Upper lobe of left lung (tissue), 6 donors: ENCODE results near the gene ZNF318. TPM values are rescaled to one million over a fixed set of nuclear protein-coding genes. Genes with fewer than 3 reads are reported as not detected.

Source experiments
- ATAC-seq, 2 donors: fragments of 200-7000 bp; cut with Tn5 transposase; one replicate each; pipeline ENCODE4 v1.9.1; 2022; ENCODE audit warnings: mild to moderate bottlenecking in 2 of 2, moderate library complexity in 2 of 2; ENCODE audit not compliant: low FRiP score in 2 of 2
- DNase-seq, 2 donors: peaks; one replicate each; pipeline ENCODE4 v3.0.0-alpha.2; 2019 to 2020
- H3K27ac ChIP-seq, 4 donors: fragments of 200-600 bp; sonication (generic); one replicate each; pipeline ENCODE4 v1.5.1; 2016 to 2019
- H3K27me3 ChIP-seq, 4 donors: fragments of 200-600 bp; sonication (generic); one replicate each; pipeline ENCODE4 v1.5.1; 2017 to 2019
- H3K36me3 ChIP-seq, 4 donors: fragments of 200-600 bp; sonication (generic); one replicate each; pipeline ENCODE4 v1.5.1; 2016 to 2019
- H3K4me1 ChIP-seq, 4 donors: fragments of 200-600 bp; sonication (generic); one replicate each; pipeline ENCODE4 v1.5.1; 2018 to 2019
- H3K4me3 ChIP-seq, 4 donors: fragments of 200-600 bp; sonication (generic); one replicate each; pipeline ENCODE4 v1.5.1; 2017 to 2019; ENCODE audit warnings: mild to moderate bottlenecking in 2 of 4, moderate library complexity in 1 of 4
- H3K9me3 ChIP-seq, 4 donors: fragments of 200-600 bp; sonication (generic); one replicate each; pipeline ENCODE4 v1.5.1; 2018 to 2019
- EP300 ChIP-seq, 4 donors: sonication (generic); formaldehyde crosslinking; IDR thresholded peaks; one replicate each; pipeline ENCODE4 v1.5.1; 2017; ENCODE audit warnings: antibody characterized with exemption in 4 of 4, control low read depth in 2 of 4
- POLR2A ChIP-seq, 4 donors: fragments of 450-650 bp; IDR thresholded peaks; one replicate each; pipeline ENCODE4 v1.5.1; 2016 to 2017; ENCODE audit warnings: antibody characterized with exemption in 4 of 4, mild to moderate bottlenecking in 2 of 4
- POLR2AphosphoS5 ChIP-seq, 2 donors: sonication (generic); formaldehyde crosslinking; IDR thresholded peaks; one replicate each; pipeline ENCODE4 v1.5.1; 2017; ENCODE audit warnings: antibody characterized with exemption in 2 of 2
- WGBS, 2 donors: methylation state at CpG; one replicate each; pipeline ENCODE4 v1.1.5; 2017 to 2018; 5-methylcytosine and 5-hydroxymethylcytosine counted together
- total RNA-seq, 6 donors: library from RNA; depleted of rRNA in 4 of 6; stranded (reverse); fragments of >200 nt in 4 of 6; gene quantifications; one replicate each; pipeline versions ENCODE4 v1.1.0 to v1.2.1, GENCODE V29; 2016 to 2021
- TF ChIP-seq, protein P1 (sequence below), 6 experiments: fragments of 450-650 bp in 4 of 6; fragments of 200-600 bp in 2 of 6; sonication (generic) in 2 of 6; IDR thresholded peaks; one replicate each; pipeline ENCODE4 v1.5.1; 2016 to 2019; ENCODE audit warnings: antibody characterized with exemption in 6 of 6
- donor health status: DM: no; HTN: no; CAD: no; lungs with moderate emphysema.
- donor health status: DM: no; HTN: yes; CAD: no; lungs with severe emphysema.

The ZNF318 gene
- total RNA-seq, 6 donors from 2014 or later = 10.3 to 19.9 (median 15.3) TPM

GRCh38 chr6:43296780-43297497 lies 72.5 kb downstream of the ZNF318 start:
- ATAC-seq = no peak
- DNase-seq = no peak
- no peaks in the 10 kb centered on the region for H3K4me1 ChIP-seq
- TF ChIP-seq, protein P1, sequence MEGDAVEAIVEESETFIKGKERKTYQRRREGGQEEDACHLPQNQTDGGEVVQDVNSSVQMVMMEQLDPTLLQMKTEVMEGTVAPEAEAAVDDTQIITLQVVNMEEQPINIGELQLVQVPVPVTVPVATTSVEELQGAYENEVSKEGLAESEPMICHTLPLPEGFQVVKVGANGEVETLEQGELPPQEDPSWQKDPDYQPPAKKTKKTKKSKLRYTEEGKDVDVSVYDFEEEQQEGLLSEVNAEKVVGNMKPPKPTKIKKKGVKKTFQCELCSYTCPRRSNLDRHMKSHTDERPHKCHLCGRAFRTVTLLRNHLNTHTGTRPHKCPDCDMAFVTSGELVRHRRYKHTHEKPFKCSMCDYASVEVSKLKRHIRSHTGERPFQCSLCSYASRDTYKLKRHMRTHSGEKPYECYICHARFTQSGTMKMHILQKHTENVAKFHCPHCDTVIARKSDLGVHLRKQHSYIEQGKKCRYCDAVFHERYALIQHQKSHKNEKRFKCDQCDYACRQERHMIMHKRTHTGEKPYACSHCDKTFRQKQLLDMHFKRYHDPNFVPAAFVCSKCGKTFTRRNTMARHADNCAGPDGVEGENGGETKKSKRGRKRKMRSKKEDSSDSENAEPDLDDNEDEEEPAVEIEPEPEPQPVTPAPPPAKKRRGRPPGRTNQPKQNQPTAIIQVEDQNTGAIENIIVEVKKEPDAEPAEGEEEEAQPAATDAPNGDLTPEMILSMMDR (IDR thresholded peaks at IDR 0.05) = no peak
- TF ChIP-seq POLR2AphosphoS5 (IDR thresholded peaks at IDR 0.05) = no peak
- no peak for TF ChIP-seq POLR2A (IDR thresholded peaks at IDR 0.05)
- TF ChIP-seq EP300 (IDR thresholded peaks at IDR 0.05) = no peak
- no peaks in the 10 kb centered on the region for H3K36me3 ChIP-seq
- H3K27me3 ChIP-seq = no peaks in the 10 kb centered on the region
- no peak overlapping the region for H3K4me3 ChIP-seq
- WGBS, 2 donors = 82 to 89% methylated on average over 5 of the region's 5 CpGs
- no peak overlapping the region for H3K27ac ChIP-seq
- H3K9me3 ChIP-seq = no peaks in the 10 kb centered on the region

GRCh38 chr6:43295456-43295855 lies 74.0 kb downstream of the ZNF318 start:
- Histone ChIP-seq H3K27me3 (no peaks in the 10 kb centered on the region), H3K36me3 (no peaks in the 10 kb centered on the region), H3K9me3 (no peaks in the 10 kb centered on the region), H3K27ac (no peak overlapping the region), H3K4me3 (no peak overlapping the region), H3K4me1 (no peaks in the 10 kb centered on the region)
- WGBS, 2 donors = 80 to 93% methylated on average over 3 of the region's 3 CpGs
- TF ChIP-seq EP300 (IDR thresholded peaks at IDR 0.05) (no peak), POLR2AphosphoS5 (IDR thresholded peaks at IDR 0.05) (no peak), POLR2A (IDR thresholded peaks at IDR 0.05) (no peak)
- TF ChIP-seq, protein P1 (IDR thresholded peaks at IDR 0.05) = no peak
- ATAC-seq (no peak), DNase-seq (no peak)

- no peak overlapping the region for H3K4me3 ChIP-seq
- no peak overlapping the region for H3K27ac ChIP-seq
- no peak for DNase-seq
- TF ChIP-seq POLR2AphosphoS5 (IDR thresholded peaks at IDR 0.05) = no peak
- TF ChIP-seq EP300 (IDR thresholded peaks at IDR 0.05) = no peak
- TF ChIP-seq POLR2A (IDR thresholded peaks at IDR 0.05) = no peak
- TF ChIP-seq, protein P1 (IDR thresholded peaks at IDR 0.05) = no peak
- no peaks in the 10 kb centered on the region for H3K4me1 ChIP-seq
- H3K36me3 ChIP-seq = no peaks in the 10 kb centered on the region
- WGBS, 2 donors = 79 to 86% methylated on average over 3 of the region's 3 CpGs
- no peak for ATAC-seq
- no peaks in the 10 kb centered on the region for H3K9me3 ChIP-seq
- no peaks in the 10 kb centered on the region for H3K27me3 ChIP-seq
Measured at GRCh38 chr6:43294536-43294935, 74.9 kb downstream of the ZNF318 start.

DNA sequence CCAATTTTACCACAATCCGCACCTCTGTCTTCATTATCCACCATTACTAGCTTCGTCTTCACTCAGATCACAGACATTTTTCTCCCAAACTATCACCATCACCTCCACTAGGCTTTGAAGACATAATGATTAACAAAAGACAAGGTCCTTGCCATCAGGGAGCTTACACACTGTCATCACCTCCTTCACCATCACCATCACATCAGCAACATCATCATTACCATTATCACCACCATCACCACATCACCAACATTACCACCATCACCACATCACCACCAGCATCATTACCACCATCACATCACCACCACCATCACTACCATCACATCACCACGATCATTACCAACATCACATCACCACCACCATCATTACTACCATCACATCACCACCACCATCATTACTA lies 75.7 kb downstream of the ZNF318 start:
- WGBS, 2 donors = 89 to 90% methylated on average over 3 of the region's 3 CpGs
- H3K27me3 ChIP-seq = no peaks in the 10 kb centered on the region
- no peaks in the 10 kb centered on the region for H3K4me1 ChIP-seq
- H3K27ac ChIP-seq = no peak overlapping the region
- H3K9me3 ChIP-seq = no peaks in the 10 kb centered on the region
- ATAC-seq = no peak
- TF ChIP-seq EP300 (IDR thresholded peaks at IDR 0.05) (no peak), POLR2A (IDR thresholded peaks at IDR 0.05) (no peak), POLR2AphosphoS5 (IDR thresholded peaks at IDR 0.05) (no peak)
- TF ChIP-seq, protein P1 (IDR thresholded peaks at IDR 0.05) = no peak
- H3K4me3 ChIP-seq = no peak overlapping the region
- H3K36me3 ChIP-seq = no peaks in the 10 kb centered on the region
- DNase-seq = no peak

GRCh38 chr6:43292763-43293318 lies 76.6 kb downstream of the ZNF318 start:
- TF ChIP-seq POLR2AphosphoS5 (IDR thresholded peaks at IDR 0.05) (no peak), POLR2A (IDR thresholded peaks at IDR 0.05) (no peak), EP300 (IDR thresholded peaks at IDR 0.05) (no peak)
- TF ChIP-seq, protein P1 (IDR thresholded peaks at IDR 0.05) = no peak
- 74 to 75% methylated on average over 5 of the region's 5 CpGs for WGBS, 2 donors
- ATAC-seq (no peak), DNase-seq (no peak)
- H3K9me3 ChIP-seq = no peaks in the 10 kb centered on the region
- no peaks in the 10 kb centered on the region for H3K27me3 ChIP-seq
- H3K4me1 ChIP-seq = no peaks in the 10 kb centered on the region
- H3K27ac ChIP-seq = no peak overlapping the region
- no peaks in the 10 kb centered on the region for H3K36me3 ChIP-seq
- no peak overlapping the region for H3K4me3 ChIP-seq
